HCT116 (cell line): ENCODE measurements around the gene ECE1. TPM values are rescaled to one million over a fixed set of nuclear protein-coding genes. Genes with fewer than 3 reads are reported as not detected.

Experiments used
- ATAC-seq: fragments of 200-7000 bp; cut with Tn5 transposase; 2 replicates; pipeline ENCODE4 v1.9.1; 2020; ENCODE audit warnings: mild to moderate bottlenecking, moderate library complexity
- BruUV-seq: library from RNA; stranded (reverse); fragments of 400-500 nt; replicated peaks from 2 replicates; lab custom pipeline; 2021; lab: Mats Ljungman, UMichigan
- CTCF ChIA-PET: fragments of 300-600 bp; sonication (Branson Sonifier 250); formaldehyde crosslinking; loops from one replicate; lab custom pipeline; 2021; ENCODE audit warnings: antibody characterized with exemption; lab: Charles Lee
- POLR2A ChIA-PET: fragments of 300-600, 350-600 bp; sonication (Branson Sonifier 250); formaldehyde crosslinking; loops from one replicate; lab custom pipeline; 2021; ENCODE audit warnings: antibody characterized with exemption; lab: Charles Lee
- RAD21 ChIA-PET, 2 experiments: fragments of 300-600 bp; sonication (Branson Sonifier 250); formaldehyde crosslinking; loops; one replicate each; lab custom pipeline; 2023; ENCODE audit warnings: low total read pairs in 2 of 2; ENCODE audit not compliant: uncharacterized antibody in 2 of 2, unreplicated experiment in 2 of 2, low non-redundant PET in 1 of 2; lab: Charles Lee
- DNase-seq: peaks from one replicate; pipeline ENCODE4 v3.0.0-alpha.2; 2010; ENCODE audit warnings: low read depth, low spot score
- H2AFZ ChIP-seq: fragments of 200-600 bp; shearing (Covaris generic), sonication (generic); 2 replicates; pipeline ENCODE4 v1.6.1; 2017; ENCODE audit warnings: low read depth, mixed run types, mixed read lengths, antibody characterized with exemption, low read length; ENCODE audit not compliant: poor library complexity, severe bottlenecking
- H3K27ac ChIP-seq: 2 replicates; pipeline ENCODE4 v1.5.1; 2012; ENCODE audit warnings: low read depth, low read length
- H3K27me3 ChIP-seq: fragments of 200-600 bp; sonication (generic); 2 replicates; pipeline ENCODE4 v1.6.1; 2016; ENCODE audit warnings: mixed run types, low read length, mixed read lengths; ENCODE audit not compliant: insufficient read depth
- H3K36me3 ChIP-seq, 2 experiments: fragments of 200-500 bp in 1 of 2; fragments of 200-600 bp in 1 of 2; sonication (Bioruptor generic) in 1 of 2; sonication (generic) in 1 of 2; 2 replicates each; pipeline versions ENCODE4 v1.5.1 to v1.6.1; 2014 to 2016; ENCODE audit warnings: low read length in 2 of 2, inconsistent platforms in 1 of 2, mixed read lengths in 1 of 2, mixed run types in 1 of 2; ENCODE audit not compliant: insufficient read depth in 2 of 2, control insufficient read depth in 1 of 2
- H3K4me1 ChIP-seq, 2 experiments: fragments of 200-600 bp in 1 of 2; sonication (generic) in 1 of 2; 2 replicates each; pipeline versions ENCODE4 v1.5.1 to v1.6.1; 2012 to 2017; ENCODE audit warnings: low read length in 2 of 2, inconsistent platforms in 1 of 2, mild to moderate bottlenecking in 1 of 2, mixed read lengths in 1 of 2, mixed run types in 1 of 2, moderate library complexity in 1 of 2; ENCODE audit not compliant: insufficient read depth in 2 of 2, control insufficient read depth in 1 of 2
- H3K4me2 ChIP-seq: fragments of 200-600 bp; sonication (generic); 2 replicates; pipeline ENCODE4 v1.6.1; 2017; ENCODE audit warnings: mixed run types, low read length, mixed read lengths
- H3K4me3 ChIP-seq, 2 experiments: fragments of 200-600 bp in 1 of 2; sonication (generic) in 1 of 2; replicated peaks in 1 of 2; 2 replicates each; pipeline ENCODE4 v1.5.1; 2011 to 2016; ENCODE audit warnings: low read length in 2 of 2, control low read depth in 1 of 2, low read depth in 1 of 2, mild to moderate bottlenecking in 1 of 2, mixed read lengths in 1 of 2, mixed run types in 1 of 2
- H3K79me2 ChIP-seq: fragments of 200-600 bp; sonication (generic); 2 replicates; pipeline ENCODE4 v1.6.1; 2017; ENCODE audit warnings: mild to moderate bottlenecking, mixed run types, low read length, moderate library complexity, mixed read lengths; ENCODE audit not compliant: insufficient read depth
- H3K9ac ChIP-seq: fragments of 200-600 bp; sonication (generic); 2 replicates; pipeline ENCODE4 v1.6.1; 2016; ENCODE audit warnings: low read length, mixed read lengths
- H3K9me2 ChIP-seq: fragments of 200-600 bp; sonication (generic), shearing (Covaris generic); 2 replicates; pipeline ENCODE4 v1.6.1; 2017; ENCODE audit warnings: mixed run types, mild to moderate bottlenecking, moderate library complexity; ENCODE audit not compliant: insufficient read depth
- H3K9me3 ChIP-seq, 2 experiments: fragments of 200-500 bp in 1 of 2; fragments of 200-600 bp in 1 of 2; sonication (Bioruptor generic) in 1 of 2; sonication (generic) in 1 of 2; 2 replicates each; pipeline ENCODE4 v1.6.1; 2014 to 2017; ENCODE audit warnings: low read length in 2 of 2, mixed read lengths in 2 of 2, inconsistent platforms in 1 of 2, low read depth in 1 of 2, mild to moderate bottlenecking in 1 of 2, mixed run types in 1 of 2, moderate library complexity in 1 of 2; ENCODE audit not compliant: control insufficient read depth in 1 of 2, insufficient read depth in 1 of 2
- H4K20me1 ChIP-seq: fragments of 200-600 bp; sonication (generic), shearing (Covaris generic); 2 replicates; pipeline ENCODE4 v1.6.1; 2017; ENCODE audit warnings: mixed run types, mild to moderate bottlenecking, moderate library complexity; ENCODE audit not compliant: insufficient read depth
- CBX3 ChIP-seq: IDR thresholded peaks from 2 replicates; pipeline ENCODE4 v1.6.1; 2012; ENCODE audit warnings: low read depth
- EZH2 ChIP-seq: fragments of 200-600 bp; sonication (generic); IDR thresholded peaks from 2 replicates; pipeline ENCODE4 v1.6.1; 2017; ENCODE audit warnings: antibody characterized with exemption, mixed run types
- POLR2A ChIP-seq: IDR thresholded peaks from 2 replicates; pipeline ENCODE4 v1.7.0; 2011; ENCODE audit warnings: borderline replicate concordance; ENCODE audit not compliant: insufficient read depth, insufficient read length; ENCODE audit errors: extremely low read depth
- SRF ChIP-seq: IDR thresholded peaks from 2 replicates; pipeline ENCODE4 v1.6.1; 2012; ENCODE audit warnings: low read depth
- YY1 ChIP-seq: IDR thresholded peaks from 2 replicates; pipeline ENCODE4 v1.6.1; 2011; ENCODE audit warnings: low read length, low read depth, moderate library complexity, mild to moderate bottlenecking; ENCODE audit not compliant: insufficient replicate concordance; ENCODE audit errors: extremely low read depth
- intact Hi-C: fragments of 100-400 bp; cut with micrococcal nuclease; formaldehyde crosslinking; loops from 2 replicates; pipeline ENCODE4 v1.10.0; 2022
- total RNA-seq: library from RNA; stranded (reverse); gene quantifications from one replicate; pipeline ENCODE4 v1.2.1, GENCODE V29; 2021; ENCODE audit not compliant: unreplicated experiment
- TF ChIP-seq, protein P1 (sequence below): IDR thresholded peaks from 2 replicates; pipeline ENCODE4 v1.6.1; 2012
- TF ChIP-seq, protein P2 (sequence below): IDR thresholded peaks from 2 replicates; pipeline ENCODE4 v1.6.1; 2011; ENCODE audit warnings: mild to moderate bottlenecking, low read length, moderate library complexity; ENCODE audit not compliant: insufficient replicate concordance; ENCODE audit errors: extremely low read depth
- TF ChIP-seq, protein P3 (sequence below), 3 experiments: fragments of 200-600 bp in 1 of 3; sonication (generic) in 1 of 3; IDR thresholded peaks in 2 of 3; conservative IDR thresholded peaks in 1 of 3; 2 replicates each; pipeline ENCODE4 v1.5.1; 2012 to 2017; ENCODE audit warnings: low read depth in 2 of 3, low read length in 2 of 3, antibody characterized with exemption in 1 of 3, borderline replicate concordance in 1 of 3, control low read depth in 1 of 3, mild to moderate bottlenecking in 1 of 3, mixed read lengths in 1 of 3, mixed run types in 1 of 3, moderate library complexity in 1 of 3; ENCODE audit not compliant: insufficient read depth in 1 of 3

The ECE1 gene
- total RNA-seq, 1 experiment from 2014 or later: 66.8 TPM

DNA sequence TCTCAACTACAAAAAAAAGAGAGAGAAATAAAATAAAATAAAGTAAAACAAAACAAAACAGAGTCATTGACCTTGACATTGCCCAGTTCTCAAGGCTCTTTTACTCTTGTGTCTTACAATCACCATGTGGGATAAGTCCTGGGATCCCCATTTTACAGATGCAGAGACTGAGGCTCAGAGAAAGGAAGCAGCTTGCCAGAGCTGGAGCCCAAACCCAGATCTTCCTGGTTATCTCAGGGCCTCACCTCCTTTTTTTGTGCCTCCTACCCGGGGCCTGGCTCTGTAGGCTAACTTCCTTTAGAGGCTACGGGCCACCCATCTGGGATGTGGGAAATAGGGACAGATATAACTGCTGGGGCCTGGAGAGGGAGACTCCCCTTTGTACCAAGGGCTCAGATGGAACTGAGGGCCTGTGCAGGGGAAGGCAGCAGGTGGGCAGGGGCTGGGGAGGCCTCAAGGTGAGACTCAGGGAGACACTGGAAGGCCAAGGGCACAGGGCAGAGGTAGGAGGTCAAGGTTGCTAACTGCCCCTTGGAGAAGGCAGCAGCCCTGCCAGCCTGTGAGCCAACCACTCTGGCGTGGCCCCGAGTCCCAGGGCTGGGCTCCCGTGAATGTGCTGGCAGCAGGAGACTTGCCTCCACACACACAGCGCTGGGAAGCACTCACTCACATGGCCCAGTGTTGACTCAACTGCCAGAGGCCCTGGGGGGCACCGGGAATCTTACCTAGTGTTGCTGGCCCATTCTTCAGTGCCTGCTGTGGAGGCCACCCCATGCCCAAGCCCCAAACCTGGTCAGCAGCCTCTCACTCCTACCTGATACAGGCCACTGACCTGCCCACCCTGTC is 6.5 kb upstream of the ECE1 start:
- Histone ChIP-seq H3K27ac (no peak overlapping the region), H3K9ac (no peak overlapping the region), H3K9me3 (no peaks in the 10 kb centered on the region), H3K27me3 (no peaks in the 10 kb centered on the region), H4K20me1 (no peaks in the 10 kb centered on the region; the same call in 1 of the 2 replicates), H3K36me3 (no peaks in the 10 kb centered on the region), H3K9me2 (no peaks in the 10 kb centered on the region), H3K4me2 (no peak overlapping the region), H3K4me3 (no peak overlapping the region), H2AFZ (no peak overlapping the region), H3K4me1 (peaks cover 37 to 83% of the 10 kb centered on the region in 2 experiments), H3K79me2 (peaks cover 23% of the 10 kb centered on the region; the same call in 1 of the 2 replicates)
- DNase-seq: no peak
- RAD21 ChIA-PET: no interaction called here
- no peak for ATAC-seq
- TF ChIP-seq, protein P1, sequence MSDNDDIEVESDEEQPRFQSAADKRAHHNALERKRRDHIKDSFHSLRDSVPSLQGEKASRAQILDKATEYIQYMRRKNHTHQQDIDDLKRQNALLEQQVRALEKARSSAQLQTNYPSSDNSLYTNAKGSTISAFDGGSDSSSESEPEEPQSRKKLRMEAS: no peak
- TF ChIP-seq EZH2: no peak
- TF ChIP-seq YY1: no peak
- no peak for TF ChIP-seq SRF
- TF ChIP-seq, protein P2, sequence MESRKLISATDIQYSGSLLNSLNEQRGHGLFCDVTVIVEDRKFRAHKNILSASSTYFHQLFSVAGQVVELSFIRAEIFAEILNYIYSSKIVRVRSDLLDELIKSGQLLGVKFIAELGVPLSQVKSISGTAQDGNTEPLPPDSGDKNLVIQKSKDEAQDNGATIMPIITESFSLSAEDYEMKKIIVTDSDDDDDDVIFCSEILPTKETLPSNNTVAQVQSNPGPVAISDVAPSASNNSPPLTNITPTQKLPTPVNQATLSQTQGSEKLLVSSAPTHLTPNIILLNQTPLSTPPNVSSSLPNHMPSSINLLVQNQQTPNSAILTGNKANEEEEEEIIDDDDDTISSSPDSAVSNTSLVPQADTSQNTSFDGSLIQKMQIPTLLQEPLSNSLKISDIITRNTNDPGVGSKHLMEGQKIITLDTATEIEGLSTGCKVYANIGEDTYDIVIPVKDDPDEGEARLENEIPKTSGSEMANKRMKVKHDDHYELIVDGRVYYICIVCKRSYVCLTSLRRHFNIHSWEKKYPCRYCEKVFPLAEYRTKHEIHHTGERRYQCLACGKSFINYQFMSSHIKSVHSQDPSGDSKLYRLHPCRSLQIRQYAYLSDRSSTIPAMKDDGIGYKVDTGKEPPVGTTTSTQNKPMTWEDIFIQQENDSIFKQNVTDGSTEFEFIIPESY: no peak
- no peak for TF ChIP-seq CBX3
- no peak for TF ChIP-seq POLR2A
- TF ChIP-seq, protein P3, sequence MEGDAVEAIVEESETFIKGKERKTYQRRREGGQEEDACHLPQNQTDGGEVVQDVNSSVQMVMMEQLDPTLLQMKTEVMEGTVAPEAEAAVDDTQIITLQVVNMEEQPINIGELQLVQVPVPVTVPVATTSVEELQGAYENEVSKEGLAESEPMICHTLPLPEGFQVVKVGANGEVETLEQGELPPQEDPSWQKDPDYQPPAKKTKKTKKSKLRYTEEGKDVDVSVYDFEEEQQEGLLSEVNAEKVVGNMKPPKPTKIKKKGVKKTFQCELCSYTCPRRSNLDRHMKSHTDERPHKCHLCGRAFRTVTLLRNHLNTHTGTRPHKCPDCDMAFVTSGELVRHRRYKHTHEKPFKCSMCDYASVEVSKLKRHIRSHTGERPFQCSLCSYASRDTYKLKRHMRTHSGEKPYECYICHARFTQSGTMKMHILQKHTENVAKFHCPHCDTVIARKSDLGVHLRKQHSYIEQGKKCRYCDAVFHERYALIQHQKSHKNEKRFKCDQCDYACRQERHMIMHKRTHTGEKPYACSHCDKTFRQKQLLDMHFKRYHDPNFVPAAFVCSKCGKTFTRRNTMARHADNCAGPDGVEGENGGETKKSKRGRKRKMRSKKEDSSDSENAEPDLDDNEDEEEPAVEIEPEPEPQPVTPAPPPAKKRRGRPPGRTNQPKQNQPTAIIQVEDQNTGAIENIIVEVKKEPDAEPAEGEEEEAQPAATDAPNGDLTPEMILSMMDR (IDR thresholded peaks at IDR 0.05 in 2 of 3, conservative IDR thresholded peaks at IDR 0.05 in 1 of 3; ENCODE audit: borderline replicate concordance in 1 of 3, insufficient read depth in 1 of 3, low read depth in 2 of 3, low read length in 2 of 3): no peak
- intact Hi-C loops: no loop called here
- CTCF ChIA-PET: no interaction called here
- BruUV-seq: no TSS peak
- POLR2A ChIA-PET: no interaction called here
